Brain pericyte (primary cell): ENCODE measurements around the gene NGDN.
"Not testable (repeated sequence)": the region's sequence is repeated elsewhere in the genome, so short reads cannot be mapped to it uniquely, and the experiment has no call there.

Source experiments
- DNase-seq: peaks from one replicate; pipeline ENCODE4 v3.0.0-alpha.2; 2012; ENCODE audit warnings: low read depth, low spot score

NGDN gene

DNA sequence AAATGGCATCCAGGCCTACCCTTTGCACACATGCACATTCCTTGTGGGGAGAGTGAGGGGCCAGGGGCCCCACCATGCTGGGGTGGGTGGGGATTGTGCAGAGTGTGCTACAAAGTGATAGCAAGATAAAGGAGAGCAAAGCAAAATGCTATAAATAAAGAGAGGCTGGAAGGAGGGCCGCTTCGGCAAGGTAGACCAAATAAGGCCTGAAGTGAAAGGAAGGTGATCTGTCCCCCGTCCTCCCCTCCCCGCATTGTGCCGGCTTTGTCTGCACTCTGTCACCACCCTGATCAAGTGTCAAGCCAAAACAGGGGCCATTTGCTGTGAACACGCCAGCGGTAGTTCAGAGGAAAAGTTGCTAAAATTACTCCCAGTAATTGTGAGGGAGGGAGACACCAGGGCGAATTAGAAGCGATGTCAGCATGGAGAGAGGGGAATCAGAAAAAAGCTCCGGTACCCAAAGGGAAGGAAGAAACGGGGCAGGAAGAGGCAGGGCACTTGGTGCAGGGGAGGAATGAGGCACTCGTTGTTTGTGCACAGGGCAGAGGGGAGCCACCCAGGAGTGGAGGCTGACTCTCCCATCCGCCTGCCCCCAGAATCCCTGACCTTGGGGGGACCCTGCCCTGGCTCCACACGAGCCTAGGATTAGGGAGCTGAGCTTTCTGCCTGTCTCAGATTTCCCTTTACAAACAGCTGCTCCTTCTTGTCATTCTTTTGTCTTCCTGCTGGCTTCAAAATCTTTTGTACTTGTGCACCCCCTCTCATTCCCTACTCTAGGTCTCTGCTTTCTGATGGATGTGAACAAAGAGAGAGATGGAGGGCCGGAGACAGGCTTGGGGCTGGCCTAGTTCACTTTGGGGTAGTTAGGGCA, 31.2 kb upstream of the NGDN start:
- DNase-seq, result no peak

DNA sequence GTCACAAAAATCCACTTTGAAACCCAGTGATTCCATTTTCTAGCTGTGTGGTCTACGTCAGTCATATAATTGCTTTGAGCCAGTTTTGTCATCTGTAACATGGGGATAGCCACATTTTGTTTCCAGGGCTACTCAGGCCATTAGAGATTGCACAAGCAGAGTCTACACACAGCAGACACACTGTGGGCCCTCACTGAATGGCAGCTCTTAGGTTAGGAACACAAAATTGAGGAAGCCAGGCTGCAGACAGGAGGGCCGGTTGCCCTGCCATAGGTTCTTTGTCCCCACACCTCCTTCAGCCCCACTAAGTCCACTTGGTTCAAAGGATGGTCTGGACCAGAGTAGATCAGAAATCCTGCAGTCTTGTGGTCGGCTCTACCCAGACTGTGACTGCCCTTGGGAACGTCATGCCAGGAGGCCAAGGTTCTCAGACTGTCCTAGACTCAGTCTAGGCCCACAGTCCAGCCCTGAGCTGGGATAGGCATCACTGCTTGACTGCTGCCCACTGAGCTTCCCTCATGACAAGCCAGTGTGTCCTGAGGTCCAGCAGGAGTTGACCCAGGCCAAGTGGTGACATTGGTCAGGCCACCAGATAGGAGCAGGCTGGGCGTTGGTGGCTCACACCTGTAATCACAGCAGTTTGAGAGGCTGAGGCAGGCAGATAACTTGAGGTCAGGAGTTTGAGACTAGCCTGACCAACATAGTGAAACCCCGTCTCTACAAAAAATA, 30.2 kb upstream of the NGDN start:
- DNase-seq, result no peak

DNA sequence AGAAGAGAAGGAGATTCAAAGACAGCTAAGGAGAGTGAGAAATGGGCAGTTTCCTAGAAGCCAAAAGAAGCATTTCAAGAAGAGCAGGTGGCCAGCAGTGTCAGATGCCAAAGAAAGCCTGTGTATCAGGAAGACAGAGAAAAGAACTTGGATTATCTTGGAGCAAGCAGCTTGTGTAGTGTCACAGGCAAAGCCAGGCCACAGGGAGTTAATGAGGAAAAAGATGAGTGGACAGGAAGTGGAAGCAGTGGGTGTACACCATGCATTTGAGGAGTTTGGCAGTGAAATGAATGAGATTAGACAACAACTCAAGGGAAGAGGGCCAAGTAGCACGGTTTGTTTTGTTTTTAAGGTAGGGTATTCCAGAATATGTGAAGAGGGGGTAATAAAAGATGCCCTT, 28.4 kb upstream of the NGDN start:
- no peak for DNase-seq

DNA sequence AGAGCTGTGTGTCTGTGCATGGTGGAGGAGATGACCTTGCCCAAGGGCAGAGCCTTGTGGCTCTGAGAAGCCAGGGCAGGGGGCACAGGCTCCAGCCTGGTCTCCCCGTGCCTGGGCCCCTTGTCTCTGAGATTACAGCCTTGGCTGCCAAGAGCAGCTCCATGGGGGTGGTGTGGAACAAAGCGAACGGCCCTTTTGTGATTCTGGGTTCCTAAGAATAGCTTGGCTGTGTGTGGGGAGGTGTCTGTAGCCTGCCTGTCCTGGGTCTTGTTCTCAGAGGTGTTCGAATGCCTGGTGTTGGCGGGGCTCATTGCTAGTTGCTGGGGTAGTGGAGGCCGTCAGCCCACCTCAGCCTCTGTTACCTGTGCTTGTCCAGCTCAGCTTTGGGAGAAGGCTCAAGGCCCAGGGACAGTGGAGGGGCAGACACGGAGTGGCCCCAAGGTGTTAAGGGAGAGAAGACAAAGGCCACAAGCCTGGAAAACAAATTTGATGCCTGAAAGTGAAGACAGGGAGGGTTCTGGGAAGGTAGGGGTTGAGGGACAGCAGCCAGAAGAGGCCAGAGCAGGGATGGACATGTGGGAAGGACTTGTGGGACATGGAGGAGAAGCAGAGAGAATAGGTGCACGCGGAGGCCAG, 26.7 kb upstream of the NGDN start:
- DNase-seq, result no peak

DNA sequence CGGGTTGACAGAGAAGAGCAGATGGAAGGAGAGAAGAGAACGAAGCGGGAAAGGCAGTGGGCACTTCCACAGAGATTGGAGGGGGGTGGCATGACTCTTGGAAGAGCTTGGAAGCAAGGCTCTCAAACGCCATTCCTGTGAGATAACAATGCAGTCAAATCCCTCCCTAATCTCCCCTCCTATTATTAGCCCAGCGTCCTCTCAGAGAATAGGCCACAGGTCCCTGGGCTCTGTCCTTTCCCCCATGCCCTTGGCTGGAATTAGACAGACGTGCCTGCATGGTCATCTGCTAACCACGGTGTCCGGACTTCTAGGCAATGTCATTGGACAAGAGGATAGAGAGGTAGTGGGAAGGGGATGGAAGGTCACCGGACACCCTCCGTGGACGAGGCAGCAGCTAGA, 26.1 kb upstream of the NGDN start:
- DNase-seq, result no peak

DNA sequence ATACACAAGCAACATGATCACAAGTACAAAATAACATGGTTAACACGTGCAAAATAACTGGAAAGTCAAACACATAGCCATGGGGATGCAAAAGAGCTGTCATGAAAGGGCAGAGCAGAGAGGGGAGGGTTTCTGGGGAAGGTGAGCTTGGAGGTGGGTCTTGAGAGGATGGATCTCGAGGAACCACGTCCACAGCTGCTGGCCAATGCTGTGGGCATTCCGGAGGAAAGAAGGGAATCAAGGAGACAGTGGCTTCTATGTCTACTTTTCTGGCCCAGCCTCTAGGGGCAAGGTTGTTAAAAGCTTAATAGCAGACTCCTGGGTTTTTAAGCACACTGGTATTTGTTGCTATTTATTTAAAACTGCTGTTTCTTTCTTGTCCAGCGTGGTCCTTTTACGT, 25.6 kb upstream of the NGDN start:
- no peak for DNase-seq

DNA sequence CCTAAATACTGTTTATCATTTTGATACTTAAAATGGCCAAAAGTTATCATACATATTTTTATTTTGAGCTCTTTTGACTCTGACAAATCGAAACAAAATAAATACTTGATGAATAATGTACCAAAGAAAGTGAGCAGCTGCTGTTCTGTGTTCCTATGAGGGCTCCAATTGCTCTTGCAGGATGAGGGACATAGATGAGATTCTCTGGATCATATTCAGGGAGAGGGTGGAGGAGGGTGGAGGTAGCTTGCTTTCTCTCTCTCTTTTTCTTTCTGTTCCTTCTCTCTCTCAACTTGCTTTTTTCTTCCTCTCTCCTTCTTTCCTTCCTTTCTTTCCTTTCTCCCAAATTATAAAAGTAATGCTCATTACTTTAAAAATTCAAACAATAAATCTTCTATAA, 25.2 kb upstream of the NGDN start:
- no peak for DNase-seq

DNA sequence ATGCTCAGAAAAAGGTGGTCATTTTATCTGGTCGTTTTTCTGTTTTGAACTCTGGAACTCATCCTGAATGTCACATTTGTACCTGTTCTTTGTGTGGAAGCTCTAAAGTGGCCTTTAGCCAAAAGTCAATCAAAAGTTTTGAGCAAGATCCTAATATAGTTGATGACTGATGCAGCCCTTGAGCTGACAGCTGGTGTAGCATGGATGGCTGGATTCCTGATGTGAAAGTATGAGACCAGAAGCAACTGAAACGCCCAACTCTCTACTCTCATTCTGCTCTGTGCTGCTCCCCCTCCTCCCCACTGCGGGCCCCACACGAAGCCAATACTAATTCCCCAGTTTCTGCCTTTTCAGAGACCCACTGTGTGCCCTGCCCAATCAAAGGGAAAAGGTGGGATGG, 23.7 kb upstream of the NGDN start:
- no peak for DNase-seq

DNA sequence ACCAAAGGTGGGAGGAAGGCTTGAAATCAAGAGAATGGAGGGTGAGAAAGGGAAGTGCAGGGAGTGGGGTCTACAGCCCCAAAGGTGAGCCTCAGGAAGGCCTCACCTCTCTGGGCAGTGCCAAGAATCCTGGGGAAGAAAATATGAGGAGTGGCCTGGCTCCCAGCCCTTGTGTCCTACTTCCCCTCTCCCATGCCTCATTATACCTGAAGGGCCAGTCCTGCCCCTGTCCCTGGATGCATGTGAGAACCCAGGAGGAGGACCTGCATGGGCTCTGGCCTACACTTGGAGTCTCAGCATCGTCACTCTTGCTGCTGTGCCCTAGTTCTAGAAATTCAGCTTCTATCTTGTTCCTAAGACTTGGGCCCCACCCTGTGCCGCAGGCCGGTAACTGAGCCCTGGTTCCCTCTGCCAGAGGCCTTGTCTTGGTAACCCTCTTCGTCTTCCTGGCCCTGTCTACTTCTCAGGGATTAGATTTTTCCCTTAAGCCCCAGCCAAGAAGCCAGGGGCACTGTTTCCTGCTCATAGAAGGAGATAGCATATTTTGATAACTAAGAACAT, 23.1 kb upstream of the NGDN start:
- DNase-seq, result no peak

DNA sequence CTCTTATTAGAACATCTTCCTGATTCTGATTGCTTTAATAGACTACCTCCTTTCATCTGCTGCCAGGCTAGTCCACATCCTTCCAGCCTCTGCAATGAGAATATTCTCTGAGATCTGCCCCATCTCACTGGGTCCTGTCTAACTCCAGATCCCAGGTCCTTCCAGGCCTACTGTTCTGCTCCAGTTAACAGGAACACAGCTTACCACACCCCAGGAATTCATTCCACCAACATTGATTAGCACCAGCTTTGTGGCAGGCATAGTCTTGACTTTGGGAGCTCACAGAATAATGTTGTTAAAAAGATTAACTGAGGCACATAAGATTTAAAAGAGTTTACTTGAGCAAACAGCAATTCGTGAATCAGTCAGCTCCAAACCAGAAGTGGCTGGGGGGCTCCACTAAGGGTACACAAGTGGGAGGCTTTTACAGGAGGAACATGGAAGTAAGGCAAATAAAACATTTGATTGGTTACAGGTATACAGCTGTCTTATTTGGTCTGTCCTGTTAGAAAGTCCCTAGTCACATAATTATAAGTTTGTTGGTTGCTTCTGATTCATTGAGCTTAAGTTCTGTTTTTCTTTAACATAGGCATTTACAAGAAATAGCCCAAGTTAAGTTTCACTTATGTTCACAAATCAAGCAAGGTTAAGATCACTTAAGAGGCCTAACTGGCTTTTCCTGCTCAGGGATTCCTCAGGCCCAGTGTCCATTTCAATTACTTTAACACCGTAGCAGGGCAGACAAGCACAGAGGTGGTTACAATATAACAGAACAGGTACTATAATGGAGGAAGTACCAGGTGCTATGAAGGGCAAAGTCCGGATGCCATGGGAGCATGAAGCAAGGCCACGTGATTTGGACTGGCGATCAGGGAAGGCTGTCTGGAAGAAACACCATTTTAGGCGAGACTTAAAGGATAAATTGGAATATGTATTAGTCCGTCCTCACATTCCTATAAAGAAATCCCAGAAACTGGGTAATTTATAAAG, 21.8 kb upstream of the NGDN start:
- DNase-seq, result no peak

DNA sequence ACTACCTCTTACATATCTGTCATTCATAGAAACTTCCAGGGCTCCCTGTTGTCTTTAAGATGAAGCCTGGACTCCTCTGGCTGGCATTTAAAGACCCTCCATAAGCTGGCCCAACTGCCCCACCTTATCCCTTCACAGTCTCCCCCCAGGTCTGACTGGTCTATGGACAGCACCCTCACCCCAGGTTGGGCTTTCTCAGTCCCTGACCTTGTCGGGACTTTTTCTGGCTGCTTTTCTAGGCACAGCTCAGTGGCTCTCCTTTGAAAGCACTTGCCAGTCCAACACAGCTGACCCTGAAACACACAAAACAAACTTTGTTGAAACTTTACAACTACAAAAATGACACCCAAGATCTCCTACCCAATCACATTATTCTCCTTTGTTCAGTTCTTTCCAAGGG, 20.2 kb upstream of the NGDN start:
- no peak for DNase-seq

DNA sequence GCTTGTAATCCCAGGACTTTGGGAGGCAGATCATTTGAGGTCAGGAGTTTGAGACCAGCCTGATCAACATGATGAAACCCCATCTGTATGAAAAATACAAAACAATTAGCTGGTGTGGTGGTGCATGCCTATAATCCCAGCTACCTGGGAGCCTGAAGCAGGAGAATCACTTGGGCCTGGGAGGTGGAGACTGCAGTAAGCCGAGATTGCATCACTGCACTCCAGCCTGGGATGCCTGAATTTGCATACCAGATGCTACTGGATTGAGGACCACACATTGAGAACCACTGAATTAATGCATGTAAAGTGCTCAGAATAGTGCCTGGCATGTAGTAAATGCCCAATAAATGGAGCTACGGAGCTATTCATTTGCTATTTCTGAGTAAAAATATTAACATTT, 19.1 kb upstream of the NGDN start:
- DNase-seq, result no peak

DNA sequence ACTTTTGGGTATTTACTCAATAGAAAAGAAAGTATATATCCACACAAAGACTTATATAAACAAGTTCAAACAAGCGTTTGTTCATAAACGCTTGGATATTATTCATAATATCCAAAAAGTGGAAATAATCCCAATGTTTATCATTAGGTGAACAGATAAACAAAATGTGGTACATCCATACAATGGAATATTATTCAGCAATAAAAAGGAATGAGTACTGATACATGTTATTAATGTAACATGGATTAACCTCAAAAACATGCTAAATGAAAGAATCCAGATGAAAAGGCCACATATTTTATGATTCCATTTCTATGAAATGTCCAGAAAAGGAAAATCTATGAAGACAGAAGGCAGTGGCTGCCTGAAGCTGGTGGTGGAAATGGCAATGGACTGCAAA, 17.3 kb upstream of the NGDN start:
- no peak for DNase-seq

DNA sequence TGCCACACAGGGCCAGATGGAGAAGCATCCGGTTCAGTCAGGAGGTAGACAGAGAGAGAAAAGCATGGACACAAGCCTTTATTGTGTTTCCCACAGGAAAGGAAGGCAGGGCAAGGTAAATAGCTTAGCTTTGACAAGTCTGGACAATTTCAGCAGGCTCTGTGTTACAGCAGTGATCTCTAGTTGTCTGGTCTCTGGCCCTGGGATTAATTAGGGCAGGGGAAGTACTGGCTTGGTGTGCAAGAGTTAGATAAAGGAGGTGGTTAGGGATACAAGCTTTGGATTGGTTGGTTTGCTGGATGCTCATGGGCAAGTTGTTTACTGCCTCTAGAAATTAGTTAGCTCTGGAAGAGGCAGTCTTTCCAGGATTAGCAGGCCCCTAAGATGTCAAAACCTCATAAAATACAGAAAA, 15.1 kb upstream of the NGDN start:
- no peak for DNase-seq

DNA sequence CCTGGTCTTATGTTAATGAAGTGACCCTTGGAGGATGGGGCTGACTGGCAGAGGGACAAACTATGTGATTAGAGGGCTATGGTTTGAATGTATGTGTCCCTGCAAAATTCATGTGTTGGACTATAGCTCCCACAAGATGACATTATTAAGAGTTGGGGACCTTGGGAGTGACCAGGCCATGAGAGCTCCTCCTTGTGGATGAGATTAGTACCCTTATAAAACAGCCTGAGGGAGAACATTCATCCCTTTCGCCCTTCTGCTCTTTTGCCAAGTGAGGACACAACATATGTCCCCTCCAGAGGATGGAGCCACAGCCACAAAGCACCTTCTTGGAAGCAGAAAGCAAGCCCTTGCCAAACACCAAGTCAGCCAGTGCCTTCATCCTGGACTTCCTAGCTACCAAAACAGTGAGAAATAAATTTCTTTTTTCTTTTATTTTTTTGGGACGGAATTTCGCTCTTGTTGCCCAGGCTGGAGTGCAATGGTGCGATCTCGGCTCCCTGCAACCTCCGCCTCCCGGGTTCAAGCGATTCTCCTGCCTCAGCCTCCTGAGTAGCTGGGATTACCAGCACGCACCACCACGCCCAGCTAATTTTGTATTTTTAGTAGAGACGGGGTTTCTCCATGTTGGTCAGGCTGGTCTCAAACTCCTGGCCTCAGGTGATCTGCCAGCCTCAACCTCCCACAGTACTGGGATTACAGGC, 12.5 kb upstream of the NGDN start:
- not testable (repeated sequence) for DNase-seq

DNA sequence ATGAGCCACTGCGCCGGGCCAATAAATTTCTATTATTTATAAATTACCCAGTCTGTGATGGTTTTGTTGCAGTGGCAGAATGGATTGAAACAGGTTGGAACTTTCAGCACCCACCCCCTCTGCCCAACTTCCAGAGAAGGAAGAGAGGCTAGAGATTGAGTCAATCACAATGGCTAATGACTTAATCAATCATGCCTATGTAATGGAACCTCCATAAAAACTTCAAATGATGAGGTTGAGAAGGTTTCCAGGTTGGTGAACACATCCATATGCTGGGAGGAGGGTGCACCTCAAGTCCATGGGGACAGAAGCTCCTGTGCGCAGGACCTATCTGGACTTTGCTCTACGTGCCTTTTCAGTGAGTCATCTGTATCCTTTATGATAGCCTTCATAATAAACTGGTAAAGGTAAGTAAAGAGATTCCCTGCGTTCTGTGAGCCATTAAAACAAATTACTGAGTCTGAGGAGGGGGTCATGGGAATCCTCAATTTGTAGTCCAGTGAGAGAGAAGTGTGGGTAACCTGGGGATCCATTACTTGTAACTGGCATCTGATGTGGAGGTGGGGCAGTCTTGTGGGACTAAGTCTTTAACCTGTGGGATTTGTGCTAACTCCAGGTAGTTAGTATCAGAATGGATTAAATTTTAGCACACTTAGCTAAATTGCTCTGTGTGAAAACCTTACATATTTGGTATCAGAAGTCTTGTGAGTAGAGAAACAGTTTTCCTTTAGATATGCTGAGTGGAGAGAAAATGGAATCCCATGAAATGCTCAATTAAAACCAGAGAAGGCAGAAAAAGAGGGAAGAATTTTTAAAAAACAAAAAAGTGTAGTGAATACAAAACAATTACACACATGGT, 11.7 kb upstream of the NGDN start:
- no peak for DNase-seq

DNA sequence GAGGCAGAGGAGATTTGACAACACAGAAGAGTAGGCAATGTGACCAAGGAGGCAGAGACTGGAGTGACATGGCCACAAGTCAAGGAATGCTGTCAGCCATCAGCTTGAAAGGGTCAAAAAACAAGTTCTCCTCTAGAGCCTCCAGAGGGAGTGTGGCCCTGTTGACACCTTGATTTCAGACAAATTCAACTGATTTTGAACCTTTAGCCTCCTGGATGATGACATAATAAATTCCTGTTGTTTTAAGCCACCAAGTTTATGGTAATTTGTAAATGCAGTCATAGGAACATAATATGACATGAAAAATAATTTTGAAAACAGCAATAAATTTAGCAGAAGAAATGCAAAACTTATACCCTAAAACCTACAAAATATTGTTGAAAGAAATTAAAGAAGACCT, 8.5 kb upstream of the NGDN start:
- no peak for DNase-seq

DNA sequence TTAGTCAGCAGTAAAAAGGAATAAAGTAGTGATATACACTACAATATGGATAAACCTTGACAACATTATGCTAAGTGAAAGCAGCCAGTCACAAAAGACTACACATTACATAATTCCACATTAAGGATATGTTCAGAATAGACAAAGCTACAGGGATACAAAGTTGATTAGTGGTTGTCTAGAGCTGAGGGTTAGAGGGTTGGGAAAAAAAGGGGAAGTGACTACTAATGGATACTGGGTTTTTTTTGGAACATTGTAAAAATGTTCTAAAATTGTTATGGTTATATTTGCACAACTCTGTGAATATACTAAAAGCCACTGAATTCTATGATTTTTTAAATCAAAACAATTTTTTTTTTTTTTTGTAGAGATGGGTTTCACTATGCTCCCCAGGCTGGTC, 4.8 kb upstream of the NGDN start:
- DNase-seq, result no peak

DNA sequence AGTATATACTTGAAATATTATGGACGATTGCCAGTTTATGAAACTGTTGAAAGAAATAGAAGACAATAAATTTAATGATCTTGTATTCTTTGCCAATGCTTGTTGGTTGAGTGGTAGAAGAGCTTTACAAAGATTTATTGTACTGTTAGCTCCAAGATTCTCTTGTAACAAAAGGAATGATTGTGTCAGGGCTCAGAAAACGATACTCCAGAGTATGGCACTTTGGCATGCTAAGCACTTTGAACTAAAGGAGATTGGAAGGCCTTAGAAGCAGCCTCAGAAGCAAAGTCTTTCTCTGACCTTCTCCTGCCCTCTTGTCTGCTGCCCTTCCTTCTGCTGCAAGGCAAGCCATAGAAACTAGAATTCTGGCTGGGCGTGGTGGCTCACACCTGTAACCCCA, 4.2 kb upstream of the NGDN start:
- DNase-seq, result no peak

DNA sequence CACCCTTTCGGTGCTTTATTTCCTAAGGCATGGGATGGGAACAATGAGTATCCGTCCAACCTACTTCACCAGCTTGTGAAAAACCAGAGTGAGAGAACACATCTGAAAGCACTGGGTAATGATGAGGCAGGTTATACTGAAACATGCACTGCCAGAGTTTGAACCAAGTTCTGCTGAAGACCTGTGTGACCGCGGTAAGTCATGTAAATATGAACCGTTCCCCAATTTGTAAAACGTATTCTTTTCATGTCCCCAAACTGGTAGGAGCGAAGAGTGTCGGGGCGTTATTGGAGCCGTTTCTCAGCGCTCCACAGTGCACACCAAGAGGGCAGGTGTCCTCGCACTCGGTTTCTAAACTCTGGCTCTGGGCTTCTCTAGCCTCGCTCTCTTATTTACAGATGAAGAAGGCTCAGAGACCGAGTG, 788 bp upstream of the NGDN start:
- DNase-seq, result no peak
